Measurements from ENCODE around the gene KPNB1. TPM values are rescaled to one million over a fixed set of nuclear protein-coding genes. Genes with fewer than 3 reads are reported as not detected.

KPNB1 gene
- total RNA-seq, 3 donors from 2014 or later, result 162 to 269 (median 217) TPM

DNA sequence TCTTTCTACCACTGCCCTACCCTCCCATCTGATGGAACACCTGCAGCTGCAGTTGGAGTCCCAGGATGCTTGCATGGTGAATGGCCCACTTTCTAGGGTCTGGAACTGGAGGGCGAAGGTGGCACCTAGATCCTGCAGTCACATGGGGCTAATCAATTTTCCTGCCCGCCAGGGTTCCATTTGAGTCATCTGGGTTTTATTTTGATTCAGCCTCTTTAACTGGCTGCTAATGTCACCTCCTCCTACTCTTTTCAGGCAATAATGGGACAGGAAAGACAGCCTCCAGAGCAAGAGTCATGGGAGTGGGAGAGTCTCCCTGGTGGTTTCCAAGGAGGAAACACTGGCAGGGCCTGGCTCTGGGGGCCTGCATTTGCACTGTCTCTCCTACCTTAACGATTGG is 40.4 kb downstream of the KPNB1 start:
- no peak for DNase-seq
- H3K9me3 ChIP-seq, result no peaks in the 10 kb centered on the region
- intact Hi-C loops (cut with DNase I, micrococcal nuclease), result no loop called here
- H3K4me3 ChIP-seq, result no peak overlapping the region
- no peak for ATAC-seq
- no peaks in the 10 kb centered on the region for H3K36me3 ChIP-seq (ENCODE audit: low read depth)
- H3K4me1 ChIP-seq (ENCODE audit: low read depth), result peaks cover 13% of the 10 kb centered on the region
- TF ChIP-seq, protein P1, sequence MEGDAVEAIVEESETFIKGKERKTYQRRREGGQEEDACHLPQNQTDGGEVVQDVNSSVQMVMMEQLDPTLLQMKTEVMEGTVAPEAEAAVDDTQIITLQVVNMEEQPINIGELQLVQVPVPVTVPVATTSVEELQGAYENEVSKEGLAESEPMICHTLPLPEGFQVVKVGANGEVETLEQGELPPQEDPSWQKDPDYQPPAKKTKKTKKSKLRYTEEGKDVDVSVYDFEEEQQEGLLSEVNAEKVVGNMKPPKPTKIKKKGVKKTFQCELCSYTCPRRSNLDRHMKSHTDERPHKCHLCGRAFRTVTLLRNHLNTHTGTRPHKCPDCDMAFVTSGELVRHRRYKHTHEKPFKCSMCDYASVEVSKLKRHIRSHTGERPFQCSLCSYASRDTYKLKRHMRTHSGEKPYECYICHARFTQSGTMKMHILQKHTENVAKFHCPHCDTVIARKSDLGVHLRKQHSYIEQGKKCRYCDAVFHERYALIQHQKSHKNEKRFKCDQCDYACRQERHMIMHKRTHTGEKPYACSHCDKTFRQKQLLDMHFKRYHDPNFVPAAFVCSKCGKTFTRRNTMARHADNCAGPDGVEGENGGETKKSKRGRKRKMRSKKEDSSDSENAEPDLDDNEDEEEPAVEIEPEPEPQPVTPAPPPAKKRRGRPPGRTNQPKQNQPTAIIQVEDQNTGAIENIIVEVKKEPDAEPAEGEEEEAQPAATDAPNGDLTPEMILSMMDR (IDR thresholded peaks at IDR 0.05), result no peak

DNA sequence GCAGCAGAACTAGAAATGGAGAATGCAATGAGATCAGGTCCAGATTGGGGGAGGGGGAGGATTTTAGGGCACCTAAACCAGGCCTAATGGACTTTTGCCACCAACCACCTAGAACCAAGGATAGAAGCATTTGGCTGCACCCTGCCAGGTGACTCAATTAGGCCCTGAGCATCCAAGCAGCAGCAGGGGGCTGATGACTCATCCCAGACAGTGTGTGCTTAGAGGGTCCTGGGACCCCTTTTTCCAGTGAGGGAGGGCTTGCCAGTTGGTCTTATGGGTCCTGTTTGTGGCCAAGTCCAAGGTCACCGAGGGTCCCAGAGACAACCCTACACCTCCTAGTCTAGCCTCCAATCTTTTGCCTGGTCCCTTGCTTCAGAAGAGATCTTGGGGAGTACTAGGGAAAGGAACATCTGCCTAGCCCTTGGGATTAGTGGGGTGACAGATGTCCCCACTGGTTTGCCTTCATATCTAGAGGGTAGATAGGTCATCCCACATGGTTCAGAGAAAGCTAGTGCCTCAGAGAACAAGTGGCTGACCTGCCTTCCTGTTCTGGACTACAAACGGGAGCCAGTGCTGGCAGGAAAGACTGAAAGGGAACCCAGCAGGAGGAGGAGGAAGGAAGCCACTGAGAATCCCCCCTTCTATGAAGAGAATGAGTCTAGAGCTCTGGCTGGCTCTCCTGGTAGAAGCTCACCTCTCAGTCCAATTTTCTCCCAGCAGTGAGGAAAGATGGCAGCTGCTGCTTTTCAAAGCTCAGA is 42.6 kb downstream of the KPNB1 start:
- intact Hi-C loops (cut with DNase I, micrococcal nuclease), result no loop called here
- no peak for DNase-seq
- Histone ChIP-seq H3K4me1 (ENCODE audit: low read depth) (peaks cover 16% of the 10 kb centered on the region), H3K36me3 (ENCODE audit: low read depth) (no peaks in the 10 kb centered on the region), H3K4me3 (no peak overlapping the region), H3K9me3 (no peaks in the 10 kb centered on the region)
- TF ChIP-seq, protein P1 (IDR thresholded peaks at IDR 0.05), result no peak
- no peak for ATAC-seq

DNA sequence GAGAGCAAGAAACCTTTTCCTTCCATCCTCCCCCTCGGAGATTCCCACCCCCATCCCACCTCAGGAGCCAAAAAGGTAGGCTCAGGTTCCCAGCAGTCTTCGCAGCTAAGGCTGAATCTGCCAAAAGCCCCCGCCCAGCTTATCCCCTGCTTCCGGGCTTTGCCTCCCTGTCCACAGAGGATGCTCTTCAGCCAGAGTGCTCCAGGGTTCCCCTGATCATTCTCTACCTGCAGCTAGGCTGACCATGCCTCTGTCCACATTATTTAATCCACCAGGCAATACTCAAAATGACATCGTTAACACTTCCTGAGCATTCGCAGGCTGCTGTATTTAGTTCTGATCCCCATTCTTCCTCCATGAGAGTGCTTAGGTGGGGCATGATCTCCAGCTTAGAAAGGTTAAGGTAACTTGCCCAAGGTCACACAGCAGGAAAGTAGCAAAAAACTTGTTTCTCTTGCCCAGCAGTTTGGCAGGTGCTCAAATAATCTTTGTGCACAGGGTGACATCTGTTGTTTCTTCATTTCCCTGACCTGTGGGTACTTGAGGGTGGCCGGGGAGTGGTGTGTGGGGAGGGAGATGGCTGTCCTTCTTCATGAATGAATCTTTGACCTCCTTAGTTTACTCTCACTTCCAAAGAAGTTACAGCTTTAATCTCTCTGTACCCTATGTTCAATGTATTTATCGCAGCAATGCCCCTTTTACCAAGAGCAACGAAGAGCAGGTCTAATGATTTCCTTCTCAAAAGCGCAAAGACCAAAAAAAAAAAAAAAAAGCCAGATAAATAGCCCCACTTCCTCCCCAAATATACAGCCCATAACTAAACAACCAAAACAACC is 43.4 kb downstream of the KPNB1 start:
- H3K36me3 ChIP-seq (ENCODE audit: low read depth), result no peaks in the 10 kb centered on the region
- ATAC-seq (peak; percentile 14), DNase-seq (no peak)
- intact Hi-C loops (cut with DNase I, micrococcal nuclease), result no loop called here
- H3K9me3 ChIP-seq, result no peaks in the 10 kb centered on the region
- H3K4me1 ChIP-seq (ENCODE audit: low read depth), result peaks cover 16% of the 10 kb centered on the region
- TF ChIP-seq, protein P1 (IDR thresholded peaks at IDR 0.05), result no peak
- H3K4me3 ChIP-seq, result peak overlapping the region; percentile 42

DNA sequence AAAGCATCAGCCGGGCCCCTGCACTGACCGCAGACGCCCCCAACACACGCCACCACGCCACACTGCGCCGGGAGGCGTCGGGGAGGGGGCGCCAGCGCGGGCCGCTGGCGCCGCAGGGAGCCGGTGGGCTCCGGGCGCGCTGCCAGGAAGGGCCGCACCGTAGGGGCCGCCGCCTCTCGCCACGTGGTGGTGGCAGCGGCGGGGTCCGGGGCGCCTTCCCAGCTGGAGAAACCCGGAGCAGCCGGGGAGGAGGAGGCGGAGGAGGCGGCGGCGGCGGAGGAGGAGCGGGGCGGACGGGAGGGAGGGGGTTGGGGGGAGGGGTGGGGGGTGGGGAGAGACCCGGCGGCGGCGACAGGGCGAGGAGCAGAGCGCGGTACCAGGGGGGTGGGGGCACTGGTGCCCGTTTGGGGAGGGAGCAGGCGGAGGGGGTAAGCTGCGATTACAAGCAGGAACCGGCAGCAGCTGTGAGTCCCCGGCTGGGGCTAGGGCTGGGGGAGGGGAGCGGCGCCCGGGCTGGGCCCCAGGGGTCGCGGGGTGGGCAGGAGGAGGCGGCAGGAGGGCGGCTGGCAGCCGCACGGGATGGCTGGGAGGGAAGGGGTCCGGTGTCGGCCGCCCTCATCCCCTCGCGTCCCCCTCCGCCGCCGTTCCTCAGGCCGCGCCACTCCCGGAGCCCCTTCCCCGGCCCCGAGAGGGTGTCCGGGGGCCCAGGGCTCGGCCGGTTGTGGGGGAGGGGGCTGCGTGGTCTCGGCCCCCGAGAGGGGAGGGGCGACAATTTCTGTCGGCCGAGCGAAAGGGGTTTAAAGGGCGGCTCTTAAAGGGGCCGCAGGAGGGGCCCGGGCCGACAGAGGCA is 44.2 kb downstream of the KPNB1 start, which contains the start of gene TBKBP1:
Gene TBKBP1, plus strand, starts transcription at position 431 of the 850 bp plus-strand sequence. CDS start 1,952 bp downstream, outside the sequence.
- TF ChIP-seq, protein P1 (IDR thresholded peaks at IDR 0.05), result no peak
- Histone ChIP-seq H3K4me3 (peak within 1 kb of the TSS; percentile 42), H3K9me3 (no peaks in the 10 kb centered on the region), H3K4me1 (ENCODE audit: low read depth) (peaks cover 16% of the 10 kb centered on the region), H3K36me3 (ENCODE audit: low read depth) (no peaks in the 10 kb centered on the region)
- intact Hi-C loops (cut with DNase I, micrococcal nuclease), result no loop called here
- DNase-seq (peak; percentile 35 to 74 (median 62)), ATAC-seq (peak; percentile 44)

All from mucosa of descending colon (tissue), 3 donors.